ENCODE data around the gene PFKFB2.

Gene PFKFB2

GRCh38 chr1:207088701-207089626 lies 35.9 kb downstream of the PFKFB2 start, which contains the start of gene C4BPB:
Gene C4BPB (plus strand): TSS chr1:207088860. CDS start chr1:207089532, 672 bp downstream.
- Histone ChIP-seq H2AFZ (ENCODE audit: low read length) (peak within 1 kb of the TSS; percentile 13), H4K20me1 (ENCODE audit: insufficient read depth, low read length) (no peaks in the 10 kb centered on the region), H3K4me2 (ENCODE audit: low read depth, low read length) (0 out of 2 replicates have a peak within 1 kb of the TSS, but pooled peaks have one; percentile 9), H3K9me2 (replicated peaks; ENCODE audit: insufficient read depth, low read length) (no peaks in the 10 kb centered on the region), H3K36me3 (replicated peaks; ENCODE audit: insufficient read depth, low read length) (no peaks in the 10 kb centered on the region), H3K27ac (ENCODE audit: low read length) (0 out of 2 replicates have a peak within 1 kb of the TSS, but pooled peaks have one; percentile 3), H3F3A (ENCODE audit: insufficient read depth, low read length) (no peaks in the 10 kb centered on the region), H3K4me3 (ENCODE audit: low read length) (peak within 1 kb of the TSS; percentile 4; the same call in 1 of the 2 replicates), H3K27me3 (replicated peaks; ENCODE audit: insufficient read depth, low read length) (no peaks in the 10 kb centered on the region), H3K9ac (ENCODE audit: low read length) (no peak within 1 kb of the TSS), H3K9me3 (replicated peaks; ENCODE audit: insufficient read depth, low read length) (no peaks in the 10 kb centered on the region), H3K4me1 (ENCODE audit: low read length) (peaks cover 12% of the 10 kb centered on the region), H3K79me2 (ENCODE audit: low read length) (no peaks in the 10 kb centered on the region)
- TF ChIP-seq EZH2phosphoT487 (IDR thresholded peaks at IDR 0.05; ENCODE audit: low read length): no peak
- TF ChIP-seq CTCF (IDR thresholded peaks at IDR 0.05; ENCODE audit: low read length): no peak
- peak; percentile 40 for DNase-seq

GRCh38 chr1:207089627-207090355 lies 36.7 kb downstream of the PFKFB2 start:
- no peaks in the 10 kb centered on the region for H3K9me3 ChIP-seq (replicated peaks; ENCODE audit: insufficient read depth, low read length)
- H2AFZ ChIP-seq (ENCODE audit: low read length): peak overlapping the region; percentile 13
- H3K9ac ChIP-seq (ENCODE audit: low read length): no peak overlapping the region
- no peaks in the 10 kb centered on the region for H3K9me2 ChIP-seq (replicated peaks; ENCODE audit: insufficient read depth, low read length)
- peaks cover 11% of the 10 kb centered on the region for H3K4me1 ChIP-seq (ENCODE audit: low read length)
- no peaks in the 10 kb centered on the region for H3K79me2 ChIP-seq (ENCODE audit: low read length)
- no peaks in the 10 kb centered on the region for H3K36me3 ChIP-seq (replicated peaks; ENCODE audit: insufficient read depth, low read length)
- TF ChIP-seq EZH2 (optimal IDR thresholded peaks at IDR 0.05; ENCODE audit: low read depth, low read length): no peak
- no peak for TF ChIP-seq EZH2phosphoT487 (IDR thresholded peaks at IDR 0.05; ENCODE audit: low read length)
- TF ChIP-seq CTCF (IDR thresholded peaks at IDR 0.05; ENCODE audit: low read length): no peak
- H3K4me2 ChIP-seq (ENCODE audit: low read depth, low read length): 0 out of 2 replicates have a peak overlapping the region, but pooled peaks have one; percentile 9
- H4K20me1 ChIP-seq (ENCODE audit: insufficient read depth, low read length): no peaks in the 10 kb centered on the region
- H3K27me3 ChIP-seq (replicated peaks; ENCODE audit: insufficient read depth, low read length): no peaks in the 10 kb centered on the region
- H3K27ac ChIP-seq (ENCODE audit: low read length): 0 out of 2 replicates have a peak overlapping the region, but pooled peaks have one; percentile 3
- H3F3A ChIP-seq (ENCODE audit: insufficient read depth, low read length): no peaks in the 10 kb centered on the region
- DNase-seq: no peak
- H3K4me3 ChIP-seq (ENCODE audit: low read length): peak overlapping the region; percentile 4; the same call in 1 of the 2 replicates

- H3K4me2 ChIP-seq (ENCODE audit: low read depth, low read length): peak overlapping the region; percentile 20; the same call in 1 of the 2 replicates
- no peak overlapping the region for H2AFZ ChIP-seq (ENCODE audit: low read length)
- H3K4me3 ChIP-seq (ENCODE audit: low read length): no peak overlapping the region
Measured at GRCh38 chr1:207091200-207091908, 38.3 kb downstream of the PFKFB2 start.

More at GRCh38 chr1:207091200-207091908, 38.3 kb downstream of the PFKFB2 start:
- DNase-seq: peak; percentile 40
- Histone ChIP-seq H3F3A (ENCODE audit: insufficient read depth, low read length) (no peaks in the 10 kb centered on the region), H4K20me1 (ENCODE audit: insufficient read depth, low read length) (no peaks in the 10 kb centered on the region), H3K9ac (ENCODE audit: low read length) (no peak overlapping the region), H3K27ac (ENCODE audit: low read length) (peak overlapping the region; percentile 8; the same call in 1 of the 2 replicates), H3K4me1 (ENCODE audit: low read length) (peaks cover 9% of the 10 kb centered on the region), H3K9me2 (replicated peaks; ENCODE audit: insufficient read depth, low read length) (no peaks in the 10 kb centered on the region), H3K36me3 (replicated peaks; ENCODE audit: insufficient read depth, low read length) (no peaks in the 10 kb centered on the region), H3K9me3 (replicated peaks; ENCODE audit: insufficient read depth, low read length) (no peaks in the 10 kb centered on the region), H3K79me2 (ENCODE audit: low read length) (no peaks in the 10 kb centered on the region), H3K27me3 (replicated peaks; ENCODE audit: insufficient read depth, low read length) (no peaks in the 10 kb centered on the region)
- 0 out of 2 replicates have a peak, but pooled peaks have one; percentile 3 for TF ChIP-seq CTCF (IDR thresholded peaks at IDR 0.05; ENCODE audit: low read length)
- no peak for TF ChIP-seq EZH2phosphoT487 (IDR thresholded peaks at IDR 0.05; ENCODE audit: low read length)
- no peak for TF ChIP-seq EZH2 (optimal IDR thresholded peaks at IDR 0.05; ENCODE audit: low read depth, low read length)
